ENCODE measurements around the gene BRSK2. TPM values are rescaled to one million over a fixed set of nuclear protein-coding genes. Genes with fewer than 3 reads are reported as not detected.

BRSK2 gene
- total RNA-seq, 2 experiments from 2014 or later, result 0.46 to 0.97 TPM

DNA sequence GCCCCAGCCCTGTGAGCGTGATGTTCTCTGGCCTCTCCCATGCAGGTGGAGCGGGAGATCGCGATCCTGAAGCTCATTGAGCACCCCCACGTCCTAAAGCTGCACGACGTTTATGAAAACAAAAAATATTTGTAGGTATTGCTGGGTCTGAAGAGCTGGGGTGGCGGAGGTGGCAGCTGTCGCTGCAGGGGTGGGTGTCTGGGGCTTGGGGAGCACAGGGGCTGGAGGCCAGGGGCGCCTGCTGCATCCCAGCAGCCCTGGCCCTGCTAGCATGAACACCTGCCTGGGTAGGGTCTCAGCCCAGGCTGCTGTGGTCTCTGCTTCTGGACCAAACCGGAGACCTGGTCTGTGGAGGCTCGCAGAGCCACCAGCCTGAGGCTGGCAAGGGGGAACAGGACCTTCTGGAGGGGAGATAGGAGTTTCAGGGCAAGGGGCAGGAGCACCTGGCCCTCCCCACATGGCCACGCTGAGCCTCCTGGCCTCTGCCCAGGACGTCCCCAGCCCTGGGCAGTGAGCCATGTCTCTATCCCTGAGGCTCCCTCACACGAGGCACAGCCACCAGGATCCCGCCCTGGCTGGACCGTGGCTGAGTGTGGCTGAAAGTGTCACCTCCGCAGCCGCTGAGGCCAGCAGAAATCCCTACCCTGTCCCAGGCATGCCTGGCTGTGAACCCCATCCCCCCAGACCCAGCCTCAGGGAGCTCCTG, 48.7 kb downstream of the BRSK2 start:
- no peaks in the 10 kb centered on the region for H3K4me1 Mint-ChIP-seq
- no peaks in the 10 kb centered on the region for H3K36me3 Mint-ChIP-seq
- H3K9me3 Mint-ChIP-seq, result no peaks in the 10 kb centered on the region
- DNase-seq, result no peak
- H3K27ac Mint-ChIP-seq, result no peak overlapping the region
- peaks cover 4% of the 10 kb centered on the region for H3K27me3 Mint-ChIP-seq
- H3K4me3 Mint-ChIP-seq, result no peak overlapping the region

DNA sequence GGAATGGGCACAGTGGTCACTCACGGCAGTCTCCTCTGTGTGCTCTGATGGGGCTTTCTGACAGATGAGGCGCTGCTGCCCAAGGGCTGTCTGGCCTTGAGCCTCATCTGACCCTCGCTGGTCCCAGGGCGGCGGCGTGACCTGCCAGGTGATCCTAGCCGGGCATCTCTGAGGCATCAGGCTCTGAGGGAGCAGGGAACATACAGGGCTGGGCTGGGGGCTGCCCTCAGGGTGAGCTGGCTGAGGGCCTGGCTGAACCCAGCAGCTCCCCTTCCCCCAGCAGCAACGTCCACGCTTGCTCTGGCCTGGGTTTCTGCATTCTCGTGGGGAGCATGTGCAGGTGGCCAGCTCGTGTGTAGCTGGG, 49.2 kb downstream of the BRSK2 start:
- Mint-ChIP-seq H3K4me3 (no peak overlapping the region), H3K9me3 (no peaks in the 10 kb centered on the region), H3K4me1 (no peaks in the 10 kb centered on the region), H3K27me3 (peaks cover 4% of the 10 kb centered on the region), H3K27ac (no peak overlapping the region), H3K36me3 (no peaks in the 10 kb centered on the region)
- no peak for DNase-seq

DNA sequence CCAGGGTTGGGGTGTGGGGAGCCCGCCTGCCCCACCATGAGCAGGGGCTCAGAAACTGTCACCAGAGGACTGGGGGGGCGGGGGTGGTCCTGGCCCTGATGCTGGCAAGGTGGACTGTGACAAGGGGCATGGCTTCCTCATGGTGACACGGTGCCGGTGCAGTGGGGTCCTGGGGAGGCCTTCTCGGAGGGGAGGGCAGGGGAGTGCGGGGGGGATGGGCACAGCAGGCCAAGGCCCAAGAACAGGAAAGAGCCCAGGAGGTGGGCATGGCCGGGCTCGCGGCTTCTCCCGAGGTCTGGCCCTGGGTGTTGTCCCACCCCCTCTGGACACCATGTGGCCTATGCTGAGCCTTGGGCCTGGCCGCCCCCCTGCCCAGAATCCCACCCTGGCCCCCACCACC, 49.6 kb downstream of the BRSK2 start:
- H3K9me3 Mint-ChIP-seq, result no peaks in the 10 kb centered on the region
- no peak overlapping the region for H3K27ac Mint-ChIP-seq
- H3K27me3 Mint-ChIP-seq, result peaks cover 4% of the 10 kb centered on the region
- no peaks in the 10 kb centered on the region for H3K36me3 Mint-ChIP-seq
- DNase-seq, result no peak
- H3K4me1 Mint-ChIP-seq, result no peaks in the 10 kb centered on the region
- no peak overlapping the region for H3K4me3 Mint-ChIP-seq

DNA sequence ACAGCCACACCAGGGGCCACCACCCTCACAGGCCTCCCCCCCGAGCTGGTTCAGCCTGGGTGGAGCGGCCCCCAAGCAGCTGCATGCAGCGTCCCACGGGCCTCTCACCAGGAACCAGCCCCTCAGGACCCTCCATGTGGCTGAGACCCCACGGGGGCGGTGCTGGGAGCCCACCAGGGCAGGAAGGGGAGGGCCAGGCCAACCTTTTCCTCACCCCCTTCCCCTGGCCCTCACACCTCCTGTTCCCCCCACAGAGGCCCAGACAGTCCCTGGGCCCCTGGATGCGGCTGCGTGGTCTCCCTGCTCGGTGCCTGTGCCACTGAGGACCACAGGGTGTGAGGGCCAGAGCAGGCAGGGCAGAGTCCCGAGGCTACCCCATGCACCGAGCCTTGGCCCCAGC, 50.3 kb downstream of the BRSK2 start:
- Mint-ChIP-seq H3K9me3 (no peaks in the 10 kb centered on the region), H3K27me3 (no peaks in the 10 kb centered on the region)

DNA sequence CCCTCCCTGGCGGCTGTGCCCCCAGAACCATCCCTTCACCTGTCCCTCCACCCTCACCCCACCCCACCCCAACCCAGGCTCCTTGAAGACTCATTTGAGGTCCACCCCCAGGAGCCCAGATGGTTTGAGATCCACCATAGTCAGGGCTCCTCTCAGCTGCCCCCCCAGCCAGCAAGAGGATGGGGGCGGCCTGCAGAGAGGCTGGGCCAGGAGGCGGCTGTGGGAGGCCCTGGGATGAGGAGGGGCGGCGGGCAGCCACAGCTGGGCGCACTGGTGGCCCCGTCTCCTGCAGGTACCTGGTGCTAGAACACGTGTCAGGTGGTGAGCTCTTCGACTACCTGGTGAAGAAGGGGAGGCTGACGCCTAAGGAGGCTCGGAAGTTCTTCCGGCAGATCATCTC, 50.8 kb downstream of the BRSK2 start:
- Mint-ChIP-seq H3K4me3 (no peak overlapping the region), H3K9me3 (no peaks in the 10 kb centered on the region), H3K4me1 (no peaks in the 10 kb centered on the region), H3K27ac (no peak overlapping the region), H3K27me3 (no peaks in the 10 kb centered on the region), H3K36me3 (no peaks in the 10 kb centered on the region)
- no peak for DNase-seq

More for the DNA sequence above, 50.3 kb downstream of the BRSK2 start:
- DNase-seq, result no peak
- Mint-ChIP-seq H3K36me3 (no peaks in the 10 kb centered on the region), H3K27ac (no peak overlapping the region), H3K4me3 (no peak overlapping the region), H3K4me1 (no peaks in the 10 kb centered on the region)

DNA sequence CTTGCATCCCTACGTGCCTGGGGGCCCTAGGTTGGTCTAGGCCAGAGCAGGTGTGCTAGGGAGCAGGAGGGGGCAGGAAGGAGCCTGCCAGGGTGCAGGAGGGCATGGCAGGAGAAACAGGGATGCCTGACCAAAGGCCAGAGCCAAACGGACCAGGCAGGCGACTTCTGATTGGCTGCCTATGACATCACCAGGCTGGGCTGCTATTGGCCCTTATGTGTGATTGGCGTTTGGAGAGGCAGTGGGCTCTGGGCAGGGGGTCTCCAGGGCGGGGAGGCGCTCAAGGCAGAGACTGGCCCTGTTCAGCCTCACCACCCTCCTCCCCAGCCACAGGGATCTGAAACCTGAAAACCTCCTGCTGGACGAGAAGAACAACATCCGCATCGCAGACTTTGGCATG, 52.4 kb downstream of the BRSK2 start:
- Mint-ChIP-seq H3K4me1 (no peaks in the 10 kb centered on the region), H3K9me3 (no peaks in the 10 kb centered on the region), H3K27me3 (no peaks in the 10 kb centered on the region), H3K36me3 (no peaks in the 10 kb centered on the region), H3K27ac (no peak overlapping the region), H3K4me3 (no peak overlapping the region)
- DNase-seq, result no peak

DNA sequence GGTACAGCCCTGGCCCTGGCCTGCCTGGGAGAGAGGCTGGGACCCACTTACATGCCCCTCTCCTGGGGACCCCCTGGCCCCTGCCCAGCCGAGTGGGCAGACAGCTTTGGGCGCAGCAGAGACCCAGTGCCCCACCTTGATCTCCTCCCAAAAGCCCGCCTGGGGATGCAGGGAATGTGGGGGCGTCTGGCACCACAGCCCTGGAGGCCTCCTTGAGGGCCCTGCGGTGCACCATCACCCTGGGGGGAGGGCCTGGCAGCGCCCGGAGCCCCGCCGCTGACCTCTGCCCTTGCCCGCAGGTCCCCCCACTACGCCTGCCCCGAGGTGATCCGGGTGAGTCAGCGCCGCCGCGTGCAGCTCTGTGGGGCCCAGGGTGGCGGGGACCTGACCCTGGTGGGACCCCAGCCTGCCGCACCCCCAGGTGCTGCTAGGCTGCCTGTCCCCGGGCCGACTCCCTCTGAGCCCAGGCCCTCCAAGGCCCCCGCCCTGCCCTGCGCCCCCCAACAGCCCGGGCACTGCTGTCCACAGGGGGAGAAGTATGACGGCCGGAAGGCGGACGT, 53.2 kb downstream of the BRSK2 start:
- Mint-ChIP-seq H3K4me3 (no peak overlapping the region), H3K4me1 (no peaks in the 10 kb centered on the region), H3K27me3 (no peaks in the 10 kb centered on the region), H3K9me3 (no peaks in the 10 kb centered on the region), H3K36me3 (no peaks in the 10 kb centered on the region), H3K27ac (no peak overlapping the region)
- no peak for DNase-seq

DNA sequence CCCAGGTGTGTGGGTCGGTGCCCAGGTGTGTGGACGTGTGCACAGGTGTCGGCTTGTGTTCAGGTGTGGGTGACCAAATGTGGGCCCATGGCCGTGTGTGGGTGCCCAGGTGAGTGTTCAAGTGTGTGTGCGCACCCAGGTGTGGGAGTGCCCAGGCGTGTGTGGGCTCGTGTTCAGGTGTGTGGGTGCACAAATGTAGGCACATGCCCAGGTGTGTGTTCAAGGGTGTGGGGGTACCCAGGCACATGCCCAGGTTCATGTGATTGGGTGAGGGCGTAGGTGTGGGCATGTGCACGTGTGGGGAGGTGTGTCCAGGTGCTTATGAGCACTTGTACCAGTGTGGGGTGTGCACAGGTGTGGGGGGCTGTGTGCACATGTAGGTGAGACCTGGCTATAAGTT, 54.0 kb downstream of the BRSK2 start:
- Mint-ChIP-seq H3K9me3 (no peaks in the 10 kb centered on the region), H3K4me3 (no peak overlapping the region), H3K4me1 (no peaks in the 10 kb centered on the region), H3K36me3 (no peaks in the 10 kb centered on the region), H3K27me3 (no peaks in the 10 kb centered on the region), H3K27ac (no peak overlapping the region)
- DNase-seq, result no peak

DNA sequence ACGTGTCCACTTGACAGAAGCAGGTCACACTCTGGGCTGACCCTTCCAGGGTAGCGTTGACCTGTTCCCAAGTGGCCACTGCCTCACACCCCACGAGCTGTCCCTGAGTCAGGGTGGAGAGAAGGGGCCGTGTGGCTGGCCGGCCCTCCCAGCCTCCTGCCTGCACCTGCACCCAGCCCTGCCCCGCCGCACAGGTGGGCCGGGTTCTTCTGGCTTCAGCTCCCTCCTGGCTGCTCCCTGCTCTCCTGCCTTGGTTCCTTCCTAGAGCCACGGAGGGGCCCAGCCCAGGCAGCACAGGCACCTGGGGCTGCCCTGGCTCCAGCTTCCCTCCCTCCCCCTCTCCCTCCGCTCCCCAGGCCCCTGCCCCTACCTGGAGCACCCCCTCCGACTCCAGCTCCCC, 54.6 kb downstream of the BRSK2 start:
- Mint-ChIP-seq H3K9me3 (no peaks in the 10 kb centered on the region), H3K4me1 (no peaks in the 10 kb centered on the region), H3K4me3 (no peak overlapping the region), H3K27me3 (no peaks in the 10 kb centered on the region), H3K36me3 (no peaks in the 10 kb centered on the region), H3K27ac (no peak overlapping the region)
- DNase-seq, result no peak

DNA sequence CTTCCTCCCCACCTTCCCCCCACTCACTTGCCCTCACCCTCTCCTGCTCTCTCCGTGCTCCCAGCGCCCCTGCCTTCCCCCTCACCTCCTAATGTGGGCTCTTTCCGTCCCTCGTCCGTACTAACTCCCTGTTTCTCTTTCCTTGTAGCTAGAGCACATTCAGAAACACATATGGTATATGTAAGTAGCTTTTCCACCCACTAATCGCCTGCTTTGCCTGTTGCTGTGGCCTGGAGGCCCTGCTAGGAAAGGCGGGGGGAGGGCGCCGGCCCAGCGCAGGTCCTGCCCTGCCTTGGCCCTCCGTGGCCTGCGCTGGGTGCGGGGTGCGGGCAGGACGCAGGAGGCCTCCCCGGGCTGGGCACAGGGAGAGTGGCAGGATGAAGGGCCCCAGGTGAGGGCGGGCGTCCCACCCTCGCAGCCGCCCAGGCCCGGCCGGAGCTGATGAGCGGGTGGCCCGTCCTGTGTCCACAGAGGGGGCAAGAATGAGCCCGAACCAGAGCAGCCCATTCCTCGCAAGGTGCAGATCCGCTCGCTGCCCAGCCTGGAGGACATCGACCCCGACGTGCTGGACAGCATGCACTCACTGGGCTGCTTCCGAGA, 55.2 kb downstream of the BRSK2 start:
- H3K4me1 Mint-ChIP-seq, result no peaks in the 10 kb centered on the region
- no peaks in the 10 kb centered on the region for H3K36me3 Mint-ChIP-seq
- no peak overlapping the region for H3K27ac Mint-ChIP-seq
- H3K27me3 Mint-ChIP-seq, result no peaks in the 10 kb centered on the region
- no peak overlapping the region for H3K4me3 Mint-ChIP-seq
- DNase-seq, result no peak
- no peaks in the 10 kb centered on the region for H3K9me3 Mint-ChIP-seq

DNA sequence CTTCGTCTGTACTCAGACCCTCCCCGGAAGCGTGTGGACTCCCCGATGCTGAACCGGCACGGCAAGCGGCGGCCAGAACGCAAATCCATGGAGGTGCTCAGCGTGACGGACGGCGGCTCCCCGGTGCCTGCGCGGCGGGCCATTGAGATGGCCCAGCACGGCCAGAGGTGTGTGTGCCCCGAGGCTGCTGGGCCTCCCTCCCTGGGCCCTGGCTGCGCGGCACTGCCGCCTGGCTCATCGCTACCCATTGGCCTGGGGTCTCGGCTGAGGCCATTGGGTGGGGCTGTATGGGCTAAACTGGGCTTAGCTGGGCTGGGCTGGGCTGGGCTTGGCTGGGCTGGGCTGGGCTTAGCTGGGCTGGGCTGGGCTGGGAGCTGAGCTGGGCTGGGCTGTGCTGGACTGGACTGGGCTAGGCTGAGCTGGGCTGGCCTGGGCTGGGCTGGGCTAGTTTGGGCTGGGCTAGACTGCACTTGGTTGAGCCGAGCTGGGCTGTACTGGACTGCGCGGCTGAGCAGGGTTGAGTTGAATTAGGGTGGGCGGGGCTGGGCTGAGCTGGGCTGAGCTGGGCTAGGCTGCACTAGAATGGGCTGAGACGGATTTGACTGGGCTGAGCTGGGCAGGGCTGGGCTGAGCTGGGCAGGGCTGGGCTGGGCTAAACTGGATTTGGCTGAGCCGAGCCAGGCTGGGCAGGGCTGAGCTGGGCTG, 56.2 kb downstream of the BRSK2 start:
- H3K9me3 Mint-ChIP-seq, result no peaks in the 10 kb centered on the region
- no peaks in the 10 kb centered on the region for H3K36me3 Mint-ChIP-seq
- H3K4me3 Mint-ChIP-seq, result no peak overlapping the region
- DNase-seq, result no peak
- H3K27me3 Mint-ChIP-seq, result no peaks in the 10 kb centered on the region
- H3K27ac Mint-ChIP-seq, result no peak overlapping the region
- H3K4me1 Mint-ChIP-seq, result no peaks in the 10 kb centered on the region

DNA sequence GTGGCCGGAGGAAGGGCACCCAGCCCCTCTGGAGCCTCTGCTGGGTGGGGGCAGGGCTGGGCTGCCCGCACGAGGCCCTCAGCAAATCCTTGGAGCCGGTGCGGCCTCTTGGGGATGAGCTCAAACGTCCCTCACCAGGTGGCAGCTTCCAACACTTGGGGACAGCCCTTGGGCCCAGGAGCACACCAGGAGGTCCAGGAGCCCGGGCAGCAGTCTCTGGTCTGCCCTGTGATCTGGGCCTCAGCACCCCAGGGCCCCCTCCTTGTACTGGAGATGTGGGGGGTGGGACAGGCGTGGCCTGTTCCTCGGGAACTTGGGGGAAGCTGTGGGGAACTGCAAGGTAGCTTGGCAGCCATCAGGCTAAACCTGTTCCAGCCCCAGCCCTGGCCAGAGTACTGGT, 56.9 kb downstream of the BRSK2 start:
- no peaks in the 10 kb centered on the region for H3K27me3 Mint-ChIP-seq
- no peaks in the 10 kb centered on the region for H3K9me3 Mint-ChIP-seq
- no peaks in the 10 kb centered on the region for H3K36me3 Mint-ChIP-seq
- H3K27ac Mint-ChIP-seq, result no peak overlapping the region
- DNase-seq, result no peak
- no peaks in the 10 kb centered on the region for H3K4me1 Mint-ChIP-seq
- no peak overlapping the region for H3K4me3 Mint-ChIP-seq

DNA sequence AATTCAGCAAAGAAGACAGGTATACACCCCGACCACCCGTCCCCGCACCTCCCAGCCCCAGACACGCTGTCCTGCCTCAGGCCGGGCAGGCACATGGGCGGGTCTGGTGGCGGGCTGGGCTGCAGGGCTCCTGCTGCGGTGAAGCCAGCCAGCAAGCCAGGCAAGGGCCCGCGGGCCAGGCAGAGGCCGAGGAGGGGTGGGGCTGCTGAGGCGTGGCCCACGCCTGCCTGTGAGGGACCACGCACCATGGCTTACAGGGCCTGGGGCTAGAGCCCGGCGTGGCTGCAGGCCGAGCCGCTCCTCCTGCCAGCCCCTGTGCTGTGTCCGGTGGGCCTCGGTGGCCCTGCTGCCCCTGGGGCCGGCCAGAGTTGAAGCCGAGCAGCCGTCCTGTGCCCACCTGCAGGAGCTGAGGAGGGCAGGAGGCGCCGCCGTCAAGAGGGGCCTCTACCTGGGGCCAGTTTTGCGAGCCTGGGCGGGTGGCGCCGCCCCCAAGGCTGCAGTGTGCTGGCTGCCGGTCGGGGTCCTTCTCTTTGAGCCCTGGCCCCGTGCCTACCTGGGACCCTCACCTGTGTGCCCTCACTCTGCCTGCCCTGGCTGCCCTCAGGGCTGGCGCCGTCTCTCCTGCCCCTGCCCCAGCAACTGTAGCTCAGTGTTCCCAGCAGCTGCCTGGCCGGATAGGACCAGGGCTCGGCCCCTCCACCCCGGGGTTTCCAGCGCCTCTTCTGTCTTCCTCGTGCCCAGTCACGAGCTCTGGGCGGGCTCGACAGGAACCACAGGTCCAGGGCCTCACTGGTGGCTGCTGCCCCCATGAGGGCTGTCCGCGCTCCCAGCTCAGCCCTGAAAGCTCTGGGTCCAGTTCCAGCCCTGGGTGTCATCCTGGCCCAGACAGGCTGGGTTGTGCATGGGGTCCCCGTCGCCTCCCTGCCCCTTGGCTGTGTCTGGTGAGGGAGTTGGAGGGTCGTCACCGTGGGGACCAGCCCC, 58.4 kb downstream of the BRSK2 start:
- Mint-ChIP-seq H3K27me3 (no peaks in the 10 kb centered on the region), H3K4me3 (no peak overlapping the region)

DNA sequence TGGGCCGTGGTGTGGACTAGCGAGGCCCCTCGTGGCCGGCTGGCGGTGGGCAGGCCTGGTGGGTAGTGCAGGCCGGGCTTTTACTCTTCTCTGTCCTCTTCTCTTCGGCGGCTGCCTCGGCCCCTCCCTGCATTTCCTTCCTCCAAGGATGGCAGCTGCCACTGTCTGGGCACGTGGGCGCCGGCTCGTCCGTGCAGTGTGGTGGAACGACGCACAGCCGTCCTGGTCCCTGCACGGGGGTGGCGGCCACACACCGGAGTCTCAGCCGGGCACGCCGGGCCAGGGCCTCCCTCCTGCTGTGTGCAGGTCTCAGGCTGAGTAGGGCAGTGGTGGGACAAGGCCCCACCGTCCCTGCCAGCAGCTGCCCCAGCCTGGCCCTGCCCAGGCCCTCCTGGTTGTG, 59.1 kb downstream of the BRSK2 start:
- Mint-ChIP-seq H3K4me1 (no peaks in the 10 kb centered on the region), H3K4me3 (no peak overlapping the region), H3K36me3 (no peaks in the 10 kb centered on the region)

More for the DNA sequence above, 58.4 kb downstream of the BRSK2 start:
- Mint-ChIP-seq H3K27ac (no peak overlapping the region), H3K36me3 (no peaks in the 10 kb centered on the region), H3K9me3 (no peaks in the 10 kb centered on the region), H3K4me1 (no peaks in the 10 kb centered on the region)
- DNase-seq, result no peak

More for the DNA sequence above, 59.1 kb downstream of the BRSK2 start:
- no peaks in the 10 kb centered on the region for H3K9me3 Mint-ChIP-seq
- H3K27me3 Mint-ChIP-seq, result no peaks in the 10 kb centered on the region
- no peak for DNase-seq
- no peak overlapping the region for H3K27ac Mint-ChIP-seq

All from activated naive CD8-positive, alpha-beta T cell treated with anti-CD3 and anti-CD28 coated beads for 36 hours (primary cell).